HG02642 (cell line): ENCODE results near the gene CSNK2A2.

ENCODE experiments used
- ATAC-seq: cut with Tn5 transposase; IDR thresholded peaks from one replicate; pipeline ENCODE4 v1.9.1; 2021; ENCODE audit warnings: mild to moderate bottlenecking; ENCODE audit not compliant: unreplicated experiment, poor library complexity

The CSNK2A2 gene

DNA sequence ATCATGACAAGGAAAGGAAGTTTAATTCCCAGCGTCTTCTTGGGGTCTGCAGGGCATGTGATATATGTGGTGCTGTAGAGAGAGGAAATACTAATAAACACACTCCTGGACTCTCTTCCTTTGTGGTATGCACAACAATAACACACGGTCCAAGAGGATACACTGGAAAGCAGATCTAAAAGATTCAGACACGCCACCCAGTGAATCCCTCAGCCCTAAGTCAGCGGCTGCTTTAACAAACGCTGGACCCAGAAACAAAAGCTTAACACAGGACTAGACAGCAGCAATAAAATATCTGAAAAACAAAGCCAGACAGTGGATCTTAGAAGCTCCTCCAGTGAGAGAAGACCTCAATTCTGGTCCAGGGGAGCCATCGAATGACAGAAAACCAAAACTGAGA, 81.8 kb downstream of the CSNK2A2 start:
- no peak for ATAC-seq

DNA sequence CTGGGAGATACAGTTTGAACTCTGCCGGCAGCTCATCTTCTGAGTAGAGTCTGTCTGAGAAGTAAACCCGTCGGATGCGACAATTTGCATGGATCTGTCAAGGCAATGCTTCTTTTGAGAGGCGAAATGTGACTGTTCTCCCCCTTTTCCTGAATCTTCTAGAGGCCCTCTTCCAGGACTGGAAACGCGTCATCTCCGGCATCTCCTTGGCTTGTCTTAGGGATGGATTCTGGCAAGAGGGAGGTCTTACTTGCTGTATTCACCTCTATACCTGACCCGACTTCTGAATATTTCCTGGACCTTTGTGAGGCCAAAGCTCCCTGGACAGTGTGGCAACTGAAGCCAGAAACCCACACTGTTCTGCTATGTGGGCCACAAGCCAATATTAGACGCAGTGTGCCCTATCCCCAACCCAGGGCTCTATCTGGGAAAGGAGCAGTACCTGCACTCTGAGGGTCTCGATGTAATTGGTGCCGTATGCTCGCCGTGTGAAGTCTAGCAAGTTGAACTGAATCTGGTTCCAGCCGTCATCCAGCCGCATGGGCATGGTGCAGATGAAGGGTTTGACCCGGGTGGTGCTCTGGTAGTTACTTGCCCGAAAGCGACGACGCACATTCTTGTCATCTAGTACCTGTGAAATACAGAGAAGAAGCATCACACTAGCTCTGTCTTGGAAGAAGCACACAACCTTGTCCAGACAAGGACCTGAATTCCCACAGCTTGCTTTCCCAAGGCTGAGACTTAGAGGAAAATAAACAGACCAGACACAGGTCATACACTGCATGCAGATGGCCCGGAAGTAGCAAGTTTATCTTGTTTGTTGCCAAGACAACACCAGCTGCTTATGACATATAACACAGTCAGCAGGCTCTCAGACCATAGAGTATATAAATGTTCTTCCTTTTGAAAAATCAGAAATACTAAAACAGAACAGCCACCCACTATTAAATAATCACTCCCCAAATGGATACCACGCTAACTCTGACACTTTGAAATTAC, 82.8 kb downstream of the CSNK2A2 start:
- no peak for ATAC-seq

DNA sequence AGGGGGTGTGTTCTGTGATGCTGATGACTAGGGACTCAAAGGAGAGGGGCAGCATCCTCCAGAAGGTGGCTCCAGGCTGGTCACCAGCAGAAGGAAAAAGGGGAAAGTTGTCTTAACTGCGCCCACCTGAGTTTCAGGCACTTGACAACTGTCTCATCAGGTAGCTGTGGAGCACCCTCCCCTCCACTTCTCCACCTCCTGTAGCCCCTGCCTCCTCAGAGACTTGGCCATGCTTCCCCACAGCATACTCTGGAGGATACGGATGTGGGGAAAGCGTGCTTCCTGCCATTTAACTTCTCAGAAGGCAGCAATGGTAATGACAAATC, 86.6 kb downstream of the CSNK2A2 start:
- no peak for ATAC-seq

DNA sequence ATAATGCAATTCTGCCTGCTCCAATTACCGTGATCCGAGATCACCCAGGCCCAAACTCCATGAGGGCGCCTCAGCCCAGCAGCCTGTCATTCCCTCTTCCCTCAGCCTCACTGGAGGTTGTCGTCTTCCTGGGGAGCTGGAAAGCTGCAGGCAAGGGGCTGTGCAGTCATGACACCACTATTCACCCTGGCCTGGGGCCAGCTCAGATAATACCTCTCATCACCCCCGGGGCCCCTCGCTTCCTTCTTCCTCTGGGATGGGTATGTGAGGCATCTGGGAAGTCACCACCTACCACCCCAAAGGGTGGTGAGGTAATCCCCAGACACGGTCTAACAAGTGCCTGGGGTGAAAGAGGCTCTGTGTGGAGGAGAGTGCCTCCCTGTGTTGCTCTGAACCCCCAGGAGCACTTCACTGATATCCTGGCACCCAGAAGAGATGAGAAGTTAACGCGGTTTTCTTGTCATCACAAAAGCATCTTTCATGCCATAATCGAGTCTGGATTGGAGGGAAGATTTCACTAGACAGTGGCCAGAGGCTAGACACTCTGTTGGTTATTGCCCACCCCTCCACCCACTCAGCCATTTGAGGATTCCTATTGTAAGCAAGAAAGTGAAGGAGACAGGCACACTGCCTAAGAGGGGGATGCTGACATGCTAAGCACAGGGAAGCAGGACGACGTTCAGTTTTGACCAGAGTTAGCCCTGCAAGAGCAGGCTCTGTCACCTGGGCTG, 87.2 kb downstream of the CSNK2A2 start:
- ATAC-seq: no peak

GRCh38 chr16:58109881-58110280, 88.0 kb downstream of the CSNK2A2 start:
- ATAC-seq: no peak

DNA sequence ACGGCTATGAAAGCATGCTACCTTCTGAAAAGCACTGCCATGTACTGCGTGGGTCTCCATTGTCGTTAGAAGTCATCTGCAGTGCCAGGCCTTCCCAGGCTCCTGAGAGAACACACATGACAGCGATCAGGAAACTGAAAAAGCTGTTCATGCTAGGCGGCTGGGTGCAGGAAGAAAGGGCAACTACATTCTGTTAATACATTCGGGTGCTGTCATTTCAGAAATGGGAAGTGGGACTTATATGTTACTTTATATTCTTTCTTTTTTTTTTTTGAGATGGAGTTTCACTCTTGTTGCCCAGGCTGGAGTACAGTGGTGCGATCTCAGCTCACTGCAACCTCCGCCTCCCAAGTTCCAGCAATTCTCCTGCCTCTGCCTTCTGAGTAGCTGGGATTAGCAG, 88.6 kb downstream of the CSNK2A2 start:
- ATAC-seq: no peak
